KBM-7 (cell line): Measurements from ENCODE around the gene TM6SF1.
"Not testable (repeated sequence)": the region's sequence is repeated elsewhere in the genome, so short reads cannot be mapped to it uniquely, and the experiment has no call there.

Experiments used
- DNase-seq: peaks from one replicate; pipeline ENCODE4 v3.0.0-alpha.2; 2015
- in situ Hi-C: fragments of 300-500 bp; cut with MboI; formaldehyde crosslinking; loops from 2 replicates; pipeline ENCODE4 v1.14.3; 2020; ENCODE audit warnings: low sequenced_read_pairs, low pct_unique_long_range_greater_than_20kb, mixed read lengths

Gene TM6SF1

GRCh38 chr15:83164111-83164770, 56.8 kb downstream of the TM6SF1 start:
- no peak for DNase-seq
- in situ Hi-C loops: no loop called here

- DNase-seq: peak; percentile 39
- in situ Hi-C loops: no loop called here
These were observed 57.4 kb downstream of the TM6SF1 start for GRCh38 chr15:83164771-83165404.

- in situ Hi-C loops: no loop called here
- peak; percentile 18 for DNase-seq
These were observed 58.8 kb downstream of the TM6SF1 start for GRCh38 chr15:83166218-83166617.

DNA sequence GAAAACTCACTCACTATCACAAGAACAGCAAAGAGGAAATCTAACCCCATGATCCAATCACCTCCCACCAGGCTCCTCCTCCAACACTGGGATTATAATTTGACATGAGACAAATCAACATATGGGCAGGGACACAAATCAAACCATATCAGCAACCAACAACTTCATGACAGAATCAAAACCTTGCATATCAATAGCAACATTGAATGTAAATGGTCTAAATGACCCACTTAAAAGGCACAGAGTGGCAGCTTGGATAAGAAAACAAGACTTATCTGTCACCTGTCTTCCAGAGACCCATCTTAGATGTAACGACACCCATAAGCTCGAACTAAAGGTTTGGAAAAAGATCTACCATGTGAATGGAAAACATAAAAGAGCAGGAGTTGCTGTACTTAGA, 59.4 kb downstream of the TM6SF1 start:
- no peak for DNase-seq
- in situ Hi-C loops: no loop called here

DNA sequence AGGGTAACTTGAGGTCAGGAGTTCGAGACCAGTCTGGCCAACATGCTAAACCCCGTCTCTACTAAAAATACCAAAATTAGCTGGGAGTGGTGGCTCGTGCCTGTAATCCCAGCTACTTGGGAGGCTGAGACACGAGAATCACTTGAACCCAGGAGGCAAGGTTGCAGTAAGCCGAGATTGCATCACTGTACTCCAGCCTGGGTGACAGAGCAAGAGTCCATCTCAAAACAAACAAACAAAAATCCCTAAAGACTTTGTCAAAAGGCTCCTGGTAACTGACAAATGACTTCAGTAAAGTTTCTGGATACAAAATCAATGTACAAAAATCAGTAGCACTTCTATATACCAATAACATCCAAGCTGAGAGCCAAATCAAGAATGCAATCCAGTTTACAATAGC, 62.1 kb downstream of the TM6SF1 start:
- DNase-seq, in situ Hi-C loops: not testable (repeated sequence)

DNA sequence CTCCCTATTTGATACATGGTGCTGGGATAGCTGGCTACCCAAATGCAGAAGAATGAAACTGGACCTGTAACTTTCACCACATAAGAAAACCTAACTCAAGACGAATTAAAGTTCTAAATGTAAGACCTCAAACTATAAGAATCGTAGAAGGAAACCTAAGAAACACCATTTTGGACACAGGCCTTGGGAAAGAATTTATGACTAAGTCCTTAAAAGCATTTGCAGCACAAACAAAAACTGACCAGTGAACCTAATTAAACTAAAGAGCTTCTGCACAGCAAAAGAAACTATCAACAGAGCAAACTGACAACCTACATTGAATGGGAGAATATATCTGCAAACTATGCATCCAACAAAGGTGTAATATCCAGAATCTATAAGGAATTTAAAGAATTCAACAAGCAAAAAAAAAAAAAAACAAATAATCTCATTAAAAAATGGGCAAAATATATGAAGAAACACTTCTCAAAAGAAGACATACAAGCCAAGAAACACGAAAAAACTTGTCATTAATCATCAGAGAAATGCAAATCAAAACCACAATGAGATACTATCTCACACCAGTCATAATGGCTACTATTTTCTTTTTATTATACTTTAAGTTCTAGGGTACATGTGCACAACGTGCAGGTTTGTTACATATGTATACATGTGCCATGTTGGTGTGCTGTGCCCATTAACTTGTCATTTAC, 63.2 kb downstream of the TM6SF1 start:
- in situ Hi-C loops: no loop called here
- no peak for DNase-seq

GRCh38 chr15:83174891-83175290, 67.4 kb downstream of the TM6SF1 start:
- in situ Hi-C loops: no loop called here
- no peak for DNase-seq

GRCh38 chr15:83178390-83178789, 70.9 kb downstream of the TM6SF1 start:
- no peak for DNase-seq
- in situ Hi-C loops: no loop called here

DNA sequence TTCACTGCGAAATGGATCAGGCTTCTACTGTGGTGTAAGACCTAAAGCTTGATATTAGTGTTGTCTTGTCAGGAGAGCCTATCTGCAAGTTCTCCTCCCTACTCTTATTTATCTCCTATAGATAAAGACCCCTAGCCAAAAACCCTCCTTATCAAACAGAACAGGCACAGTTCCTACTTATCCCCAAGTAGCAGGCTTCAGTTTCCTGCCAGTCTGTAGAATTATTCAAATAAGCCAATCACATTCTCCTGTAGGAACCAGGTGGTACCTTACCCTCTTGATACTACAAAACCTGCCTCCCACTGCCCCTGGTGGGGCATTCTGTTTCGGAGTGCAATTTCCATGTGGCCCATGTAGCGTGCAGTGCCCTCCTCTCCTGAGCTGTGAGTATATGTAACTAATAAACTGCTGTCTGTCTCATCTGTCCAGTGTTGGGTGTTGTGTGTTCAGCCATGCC, 71.5 kb downstream of the TM6SF1 start:
- in situ Hi-C loops: no loop called here
- DNase-seq: peak; percentile 13

- no peak for DNase-seq
- in situ Hi-C loops: no loop called here
These were observed 78.1 kb downstream of the TM6SF1 start for GRCh38 chr15:83185561-83185960.
